Measurements from ENCODE around the gene NTRK3.

Gene NTRK3

GRCh38 chr15:88048755-88049154 lies 207.8 kb downstream of the NTRK3 start:
- ChIA-PET POLR2A (ENCODE audit: low non-redundant PET) (no interaction called here), CTCF (no interaction called here)
- no peak for TF ChIP-seq CTCF (conservative IDR thresholded peaks at IDR 0.05; ENCODE audit: low read depth)
- H3K27ac ChIP-seq, result no peak overlapping the region
- no peak for DNase-seq (ENCODE audit: low spot score)

GRCh38 chr15:88048237-88048636 lies 208.3 kb downstream of the NTRK3 start:
- no peak for DNase-seq (ENCODE audit: low spot score)
- ChIA-PET CTCF (no interaction called here), POLR2A (ENCODE audit: low non-redundant PET) (no interaction called here)
- no peak for TF ChIP-seq CTCF (conservative IDR thresholded peaks at IDR 0.05; ENCODE audit: low read depth)
- H3K27ac ChIP-seq, result no peak overlapping the region

GRCh38 chr15:88046576-88047129 lies 209.9 kb downstream of the NTRK3 start:
- ChIA-PET CTCF (no interaction called here), POLR2A (ENCODE audit: low non-redundant PET) (no interaction called here)
- no peak overlapping the region for H3K27ac ChIP-seq
- no peak for TF ChIP-seq CTCF (conservative IDR thresholded peaks at IDR 0.05; ENCODE audit: low read depth)
- no peak for DNase-seq (ENCODE audit: low spot score)

GRCh38 chr15:88043396-88043795 lies 213.1 kb downstream of the NTRK3 start:
- H3K27ac ChIP-seq, result no peak overlapping the region
- no peak for DNase-seq (ENCODE audit: low spot score)
- TF ChIP-seq CTCF (conservative IDR thresholded peaks at IDR 0.05; ENCODE audit: low read depth), result no peak
- POLR2A ChIA-PET (ENCODE audit: low non-redundant PET), result no interaction called here
- CTCF ChIA-PET, result no interaction called here

- no peak overlapping the region for H3K27ac ChIP-seq
- ChIA-PET CTCF (no interaction called here), POLR2A (ENCODE audit: low non-redundant PET) (no interaction called here)
- no peak for DNase-seq (ENCODE audit: low spot score)
- TF ChIP-seq CTCF (conservative IDR thresholded peaks at IDR 0.05; ENCODE audit: low read depth), result no peak
Measured at GRCh38 chr15:88042047-88042446, 214.5 kb downstream of the NTRK3 start.

GRCh38 chr15:88040516-88040915 lies 216.0 kb downstream of the NTRK3 start:
- no peak overlapping the region for H3K27ac ChIP-seq
- DNase-seq (ENCODE audit: low spot score), result no peak
- CTCF ChIA-PET, result no interaction called here
- TF ChIP-seq CTCF (conservative IDR thresholded peaks at IDR 0.05; ENCODE audit: low read depth), result no peak
- POLR2A ChIA-PET (ENCODE audit: low non-redundant PET), result no interaction called here

- ChIA-PET POLR2A (ENCODE audit: low non-redundant PET) (no interaction called here), CTCF (interaction anchor here (0.7 kb wide), 1 partner anchor 33 kb away, joined by 3 read pairs; no protein-coding TSS in a partner anchor)
- no peak overlapping the region for H3K27ac ChIP-seq
- TF ChIP-seq CTCF (conservative IDR thresholded peaks at IDR 0.05; ENCODE audit: low read depth), result no peak
- no peak for DNase-seq (ENCODE audit: low spot score)
Measured at GRCh38 chr15:88038261-88038660, 218.3 kb downstream of the NTRK3 start.
